ENCODE results near the gene USP1. TPM values are rescaled to one million over a fixed set of nuclear protein-coding genes. Genes with fewer than 3 reads are reported as not detected.

The USP1 gene
- total RNA-seq, 4 donors from 2014 or later: 25.8 to 38.3 (median 30.7) TPM

- peaks cover 0 to 30% (median 0%) of the 10 kb centered on the region in 3 donors for H3K36me3 ChIP-seq
- no peak overlapping the region for H3K27ac ChIP-seq
- no peak for DNase-seq (ENCODE audit: low spot score in 2 of 2)
- no peaks in the 10 kb centered on the region for H3K27me3 ChIP-seq
- 76 to 84% methylated on average over 5 of the region's 5 CpGs for WGBS, 2 donors
- TF ChIP-seq CTCF (IDR thresholded peaks at IDR 0.05) (no peak), EP300 (IDR thresholded peaks at IDR 0.05) (no peak), POLR2A (IDR thresholded peaks at IDR 0.05) (no peak)
- H3K4me3 ChIP-seq: no peak overlapping the region
- no peaks in the 10 kb centered on the region for H3K4me1 ChIP-seq
- no peaks in the 10 kb centered on the region for H3K9me3 ChIP-seq
Observed at GRCh38 chr1:62484824-62485468, 48.1 kb downstream of the USP1 start.

- H3K27ac ChIP-seq: no peak overlapping the region
- no peak overlapping the region for H3K4me3 ChIP-seq
- 76 to 80% methylated on average over 2 of the region's 2 CpGs for WGBS, 2 donors
- TF ChIP-seq POLR2A (IDR thresholded peaks at IDR 0.05) (no peak), EP300 (IDR thresholded peaks at IDR 0.05) (no peak), CTCF (IDR thresholded peaks at IDR 0.05) (no peak)
- peaks cover 0 to 47% (median 0%) of the 10 kb centered on the region in 3 donors for H3K36me3 ChIP-seq
- no peaks in the 10 kb centered on the region for H3K9me3 ChIP-seq
- no peaks in the 10 kb centered on the region for H3K4me1 ChIP-seq
- no peaks in the 10 kb centered on the region for H3K27me3 ChIP-seq
- no peak for DNase-seq (ENCODE audit: low spot score in 2 of 2)
Observed at GRCh38 chr1:62487956-62488355, 51.1 kb downstream of the USP1 start.

- H3K4me1 ChIP-seq: no peaks in the 10 kb centered on the region
- H3K36me3 ChIP-seq: peaks cover 0 to 61% (median 4%) of the 10 kb centered on the region in 3 donors
Observed at GRCh38 chr1:62492521-62492920, 55.7 kb downstream of the USP1 start.

GRCh38 chr1:62493656-62494055 is 56.8 kb downstream of the USP1 start:
- Histone ChIP-seq H3K4me1 (no peaks in the 10 kb centered on the region), H3K4me3 (no peak overlapping the region)
- 97 to 98% methylated on average over 3 of the region's 3 CpGs for WGBS, 2 donors

More at GRCh38 chr1:62492521-62492920, 55.7 kb downstream of the USP1 start:
- Histone ChIP-seq H3K4me3 (no peak overlapping the region), H3K27me3 (no peaks in the 10 kb centered on the region), H3K9me3 (no peaks in the 10 kb centered on the region), H3K27ac (no peak overlapping the region)
- DNase-seq (ENCODE audit: low spot score in 2 of 2): no peak
- WGBS, 2 donors: 94 to 100% methylated on average over 2 of the region's 2 CpGs
- TF ChIP-seq CTCF (IDR thresholded peaks at IDR 0.05): no peak
- TF ChIP-seq POLR2A (IDR thresholded peaks at IDR 0.05): no peak

More at GRCh38 chr1:62493656-62494055, 56.8 kb downstream of the USP1 start:
- no peak overlapping the region for H3K27ac ChIP-seq
- H3K9me3 ChIP-seq: no peaks in the 10 kb centered on the region
- no peak for DNase-seq (ENCODE audit: low spot score in 2 of 2)
- H3K27me3 ChIP-seq: no peaks in the 10 kb centered on the region
- TF ChIP-seq POLR2A (IDR thresholded peaks at IDR 0.05) (no peak), EP300 (IDR thresholded peaks at IDR 0.05) (no peak), CTCF (IDR thresholded peaks at IDR 0.05) (no peak)
- peaks cover 0 to 63% (median 4%) of the 10 kb centered on the region in 3 donors for H3K36me3 ChIP-seq

Data from tibial nerve (tissue), 4 donors.